D341Med (cell line): ENCODE data around the gene RRAGB.
"Not testable (repeated sequence)": the region's sequence is repeated elsewhere in the genome, so short reads cannot be mapped to it uniquely, and the experiment has no call there.

Experiments
- DNase-seq: peaks from one replicate; pipeline ENCODE4 v3.0.0; 2012; ENCODE audit warnings: low spot score

Gene RRAGB

GRCh38 chrX:55767100-55767499, 49.6 kb downstream of the RRAGB start:
- no peak for DNase-seq

GRCh38 chrX:55774419-55774818, 56.9 kb downstream of the RRAGB start:
- DNase-seq: not testable (repeated sequence)

GRCh38 chrX:55777596-55777995, 60.0 kb downstream of the RRAGB start:
- no peak for DNase-seq

GRCh38 chrX:55778322-55778721, 60.8 kb downstream of the RRAGB start:
- DNase-seq: no peak

- no peak for DNase-seq
Observed at GRCh38 chrX:55783723-55784122, 66.2 kb downstream of the RRAGB start.

- no peak for DNase-seq
Observed at GRCh38 chrX:55787063-55787462, 69.5 kb downstream of the RRAGB start.

- DNase-seq: no peak
Observed at GRCh38 chrX:55787727-55788126, 70.2 kb downstream of the RRAGB start.

GRCh38 chrX:55794405-55794804, 76.9 kb downstream of the RRAGB start:
- DNase-seq: no peak

GRCh38 chrX:55796496-55796895, 78.9 kb downstream of the RRAGB start:
- DNase-seq: no peak

- no peak for DNase-seq
Observed at GRCh38 chrX:55801811-55802210, 84.3 kb downstream of the RRAGB start.
